GM21526 (cell line): ENCODE results near the gene SUN2.

Source experiments
- ATAC-seq: cut with Tn5 transposase; IDR thresholded peaks from one replicate; pipeline ENCODE4 v1.9.1; 2021; ENCODE audit warnings: moderate library complexity; ENCODE audit not compliant: unreplicated experiment, low FRiP score

The SUN2 gene

DNA sequence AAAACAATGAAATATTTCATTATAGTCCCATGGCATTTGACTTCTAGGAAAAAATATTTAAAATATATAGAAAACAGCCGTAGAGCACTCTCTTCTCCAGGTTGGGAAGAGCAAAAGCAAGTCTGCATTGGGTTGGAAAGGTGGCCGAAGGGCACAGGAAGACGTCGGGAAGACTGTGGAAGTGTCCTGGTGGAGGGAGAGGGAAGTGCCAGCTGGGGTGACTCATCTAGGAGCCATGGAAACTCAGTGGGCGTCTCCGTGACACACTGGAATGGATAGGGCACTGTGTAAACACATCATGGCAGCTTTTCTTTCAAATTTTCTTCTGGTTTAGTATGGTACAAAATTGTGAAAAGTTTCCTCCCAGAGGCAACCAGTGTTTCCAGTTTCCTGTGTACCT lies 37.4 kb downstream of the SUN2 start:
- no peak for ATAC-seq

- no peak for ATAC-seq
Observed at GRCh38 chr22:38717244-38717643, 38.6 kb downstream of the SUN2 start.

DNA sequence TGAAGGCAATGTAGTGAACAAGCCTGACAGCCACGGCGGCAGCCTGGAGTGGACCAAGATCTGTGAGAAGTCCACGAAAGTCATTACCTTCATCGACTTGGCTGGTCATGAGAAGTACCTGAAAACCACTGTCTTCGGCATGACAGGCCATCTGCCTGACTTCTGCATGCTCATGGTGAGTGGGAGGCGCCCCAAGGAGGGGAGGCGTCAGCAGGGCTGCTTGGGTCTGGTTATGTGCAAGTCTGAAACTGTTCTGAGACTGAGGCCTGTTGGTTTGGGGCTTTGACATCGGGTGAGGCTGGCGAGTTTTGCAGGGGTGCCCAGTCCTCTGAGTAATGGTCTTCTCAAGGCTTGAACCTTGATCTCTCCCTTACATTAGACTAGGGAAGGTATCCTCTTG lies 39.0 kb downstream of the SUN2 start:
- ATAC-seq, result no peak

DNA sequence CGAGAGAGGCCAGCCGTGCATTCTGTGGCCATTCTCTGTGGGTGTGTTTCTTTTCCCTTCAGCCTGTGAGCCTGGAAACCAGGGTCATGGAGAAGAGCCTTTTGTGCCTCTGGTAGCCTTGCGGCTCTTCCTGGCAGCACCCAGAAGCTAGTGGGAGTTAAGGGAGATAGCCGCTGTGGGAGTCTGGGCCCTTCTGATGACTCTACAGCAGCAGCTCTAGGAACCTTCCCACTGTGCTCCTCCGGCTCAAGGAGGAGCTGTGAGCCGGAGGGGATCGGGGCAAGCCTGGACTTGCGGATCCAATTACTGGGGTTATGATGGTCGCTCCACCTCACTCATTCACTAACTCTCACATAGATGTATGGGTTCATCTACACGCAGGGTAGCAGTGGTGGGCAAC lies 39.5 kb downstream of the SUN2 start:
- no peak for ATAC-seq

GRCh38 chr22:38715852-38716251 lies 39.9 kb downstream of the SUN2 start:
- ATAC-seq, result no peak

GRCh38 chr22:38715176-38715764 lies 40.5 kb downstream of the SUN2 start:
- no peak for ATAC-seq

GRCh38 chr22:38713921-38714320 lies 41.9 kb downstream of the SUN2 start:
- no peak for ATAC-seq

DNA sequence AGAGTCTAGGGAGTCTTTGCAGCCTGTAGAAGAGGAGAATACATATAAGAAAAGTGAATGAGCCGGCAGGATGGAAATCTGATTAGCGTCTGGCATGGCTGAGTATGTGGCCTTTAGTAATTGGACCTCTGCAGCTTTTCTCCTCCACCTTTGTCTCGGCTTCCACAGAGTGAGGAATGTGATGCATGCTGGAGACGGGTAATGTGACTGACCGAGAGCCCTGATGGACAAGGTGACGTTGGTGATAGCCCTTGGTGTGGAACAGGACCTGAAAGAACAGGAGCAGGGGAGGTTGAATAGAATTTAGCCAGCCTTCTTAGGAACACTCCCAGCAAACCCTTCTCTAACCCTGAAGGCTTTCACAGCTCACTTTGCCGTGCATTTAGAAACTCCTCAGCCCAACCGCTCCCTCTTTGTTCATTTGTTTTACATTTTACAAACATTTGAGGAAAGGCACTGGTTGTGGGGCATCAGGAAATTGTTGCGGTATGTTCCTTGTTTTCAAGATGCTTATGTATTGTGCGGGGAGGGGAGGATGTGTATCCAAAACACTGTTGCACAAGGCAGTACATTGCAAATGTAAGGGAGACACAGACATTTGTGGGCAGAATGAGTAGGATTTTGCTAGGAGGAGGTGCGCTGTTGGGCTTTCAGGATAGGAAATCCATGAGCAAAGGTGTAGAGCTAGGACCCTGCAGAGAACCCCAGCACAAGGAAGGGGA lies 43.2 kb downstream of the SUN2 start:
- no peak for ATAC-seq

- no peak for ATAC-seq
Observed at GRCh38 chr22:38710866-38711265, 44.9 kb downstream of the SUN2 start.

GRCh38 chr22:38710351-38710750 lies 45.4 kb downstream of the SUN2 start:
- no peak for ATAC-seq

GRCh38 chr22:38709306-38709705 lies 46.5 kb downstream of the SUN2 start:
- ATAC-seq, result no peak

GRCh38 chr22:38707984-38708383 lies 47.8 kb downstream of the SUN2 start:
- ATAC-seq, result no peak

GRCh38 chr22:38707346-38707745 lies 48.5 kb downstream of the SUN2 start:
- ATAC-seq, result no peak

- ATAC-seq, result no peak
Observed at GRCh38 chr22:38706901-38707195, 49.0 kb downstream of the SUN2 start.

DNA sequence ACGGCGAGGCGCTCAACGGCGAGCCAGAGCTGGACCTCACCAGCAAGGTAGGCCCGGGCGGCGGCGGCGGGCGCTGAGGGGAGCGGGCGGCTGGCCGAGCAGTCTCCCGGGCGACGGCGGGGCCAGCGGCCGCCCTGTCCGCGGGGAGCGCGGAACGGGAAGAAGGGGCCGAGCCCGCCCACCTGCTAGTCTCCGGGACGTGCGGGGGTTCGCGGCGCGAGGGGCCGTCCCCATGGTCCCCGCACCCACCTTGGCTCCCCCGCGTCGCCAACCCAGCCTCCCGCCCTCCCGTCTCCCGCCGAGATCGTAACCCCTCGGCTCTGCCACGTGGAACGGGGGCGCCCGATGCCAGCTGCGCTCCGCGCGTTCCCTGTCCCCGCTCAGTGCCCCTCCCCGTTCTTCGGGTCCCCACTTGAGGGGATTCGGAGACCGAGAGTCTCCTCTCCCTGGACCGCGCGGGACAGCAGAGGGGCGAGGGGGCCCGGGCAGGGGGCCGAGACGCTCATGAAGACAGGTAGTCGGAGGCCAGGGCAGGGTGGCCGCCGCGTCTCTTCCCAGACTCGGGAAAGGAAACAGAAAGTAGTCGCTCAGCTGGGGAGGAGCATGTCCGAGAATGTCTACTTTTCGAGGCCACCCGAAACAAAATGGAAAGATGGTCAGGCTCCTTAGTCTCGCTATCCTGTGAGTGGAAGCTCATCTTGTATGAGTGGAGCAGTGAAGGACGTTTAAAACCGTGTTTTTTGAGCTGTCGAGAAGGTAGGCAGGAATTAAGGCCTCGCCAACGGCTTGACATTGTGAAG lies 49.5 kb downstream of the SUN2 start:
- ATAC-seq, result peak; percentile 8

DNA sequence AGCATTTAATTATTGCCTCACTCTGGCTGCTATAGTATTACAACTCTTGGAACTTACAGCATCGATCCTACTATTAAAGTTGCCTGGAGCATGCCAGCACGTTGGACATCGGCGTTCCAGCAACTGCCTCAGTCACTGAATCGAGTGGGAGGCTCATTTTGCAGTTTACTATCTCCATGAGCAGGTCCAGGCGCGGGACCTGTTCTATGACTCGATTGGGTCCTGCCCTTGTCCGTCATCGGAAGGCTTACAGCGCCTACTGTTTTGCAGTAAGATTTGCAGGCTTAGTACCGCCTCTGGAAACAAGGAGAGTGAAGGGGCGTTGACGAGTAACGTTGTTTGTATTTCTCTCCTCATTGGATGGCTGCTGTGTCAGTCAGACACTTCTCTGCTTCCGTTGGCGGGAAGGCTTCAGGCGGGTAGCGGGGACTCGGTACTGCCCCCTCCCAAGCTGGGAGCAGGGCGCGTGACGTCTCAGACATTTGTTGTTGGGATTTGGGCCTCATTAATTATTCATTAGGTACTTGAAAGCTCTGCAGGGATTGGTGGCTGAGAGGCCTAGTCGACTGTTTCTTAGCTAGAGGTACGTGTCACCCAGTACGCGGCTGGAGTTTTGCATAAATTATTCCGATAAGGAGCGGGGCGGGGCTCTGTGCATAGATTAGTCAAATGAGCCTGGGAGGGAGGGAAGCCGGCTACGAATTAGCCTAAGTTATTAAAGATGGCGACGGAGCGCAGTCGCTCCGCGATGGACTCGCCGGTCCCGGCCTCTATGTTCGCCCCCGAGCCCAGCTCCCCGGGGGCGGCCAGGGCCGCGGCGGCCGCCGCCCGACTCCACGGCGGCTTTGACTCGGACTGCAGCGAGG lies 50.3 kb downstream of the SUN2 start, which contains the start of gene GTPBP1:
Gene GTPBP1, plus strand, starts transcription at position 710 of the 866 bp plus-strand sequence. Its CDS starts 12 bp downstream, at position 722.
- ATAC-seq, result peak; percentile 69

GRCh38 chr22:38704654-38705234 lies 51.1 kb downstream of the SUN2 start:
- no peak for ATAC-seq

GRCh38 chr22:38700789-38701628 lies 54.8 kb downstream of the SUN2 start, which contains the start of gene JOSD1:
JOSD1 (minus strand) TSS chr22:38700943; CDS start chr22:38699987, 956 bp downstream.
- peak; percentile 33 for ATAC-seq

GRCh38 chr22:38700270-38700788 lies 55.5 kb downstream of the SUN2 start:
- ATAC-seq, result peak; percentile 12
